ENCODE data around the gene TRIM62.

Gene TRIM62

GRCh38 chr1:33120436-33121231, 61.2 kb downstream of the TRIM62 start:
- ChIA-PET POLR2A (no interaction called here), CTCF (interaction anchor here (0.8 to 3.5 kb wide), 4 partner anchors 9 to 34 kb away, joined by 3 to 12 read pairs (median 6); no protein-coding TSS in a partner anchor)
- DNase-seq (ENCODE audit: extremely low spot score): no peak
- TF ChIP-seq CTCF (IDR thresholded peaks at IDR 0.05; ENCODE audit: control extremely low read depth, extremely low read depth, low read depth, missing control alignments): no peak

- ChIA-PET POLR2A (no interaction called here), CTCF (interaction anchor here (1.1 to 6.9 kb wide), 4 partner anchors 7 to 33 kb away, joined by 4 to 44 read pairs (median 10); no protein-coding TSS in a partner anchor)
- peak; percentile 20 for TF ChIP-seq CTCF (IDR thresholded peaks at IDR 0.05; ENCODE audit: control extremely low read depth, extremely low read depth, low read depth, missing control alignments)
- peak; percentile 42 for DNase-seq (ENCODE audit: extremely low spot score)
Measured at GRCh38 chr1:33119532-33120217, 62.2 kb downstream of the TRIM62 start.

GRCh38 chr1:33119050-33119449, 62.8 kb downstream of the TRIM62 start:
- CTCF ChIA-PET: interaction anchor here (3.5 to 6.9 kb wide), 2 partner anchors 7 to 24 kb away, joined by 12 to 44 read pairs; no protein-coding TSS in a partner anchor
- POLR2A ChIA-PET: no interaction called here
- DNase-seq (ENCODE audit: extremely low spot score): no peak
- no peak for TF ChIP-seq CTCF (IDR thresholded peaks at IDR 0.05; ENCODE audit: control extremely low read depth, extremely low read depth, low read depth, missing control alignments)

GRCh38 chr1:33118274-33118673, 63.6 kb downstream of the TRIM62 start:
- ChIA-PET POLR2A (no interaction called here), CTCF (interaction anchor here (3.5 to 6.9 kb wide), 2 partner anchors 8 to 23 kb away, joined by 12 to 44 read pairs; no protein-coding TSS in a partner anchor)
- no peak for TF ChIP-seq CTCF (IDR thresholded peaks at IDR 0.05; ENCODE audit: control extremely low read depth, extremely low read depth, low read depth, missing control alignments)
- DNase-seq (ENCODE audit: extremely low spot score): no peak

- no peak for TF ChIP-seq CTCF (IDR thresholded peaks at IDR 0.05; ENCODE audit: control extremely low read depth, extremely low read depth, low read depth, missing control alignments)
- no peak for DNase-seq (ENCODE audit: extremely low spot score)
- CTCF ChIA-PET: interaction anchor here (3.5 to 6.9 kb wide), 2 partner anchors 9 to 22 kb away, joined by 12 to 44 read pairs; no protein-coding TSS in a partner anchor
- POLR2A ChIA-PET: no interaction called here
Measured at GRCh38 chr1:33117440-33118085, 64.3 kb downstream of the TRIM62 start.

GRCh38 chr1:33111965-33112364, 69.9 kb downstream of the TRIM62 start:
- no peak for DNase-seq (ENCODE audit: extremely low spot score)
- ChIA-PET CTCF (no interaction called here), POLR2A (no interaction called here)
- peak; percentile 50 for TF ChIP-seq CTCF (IDR thresholded peaks at IDR 0.05; ENCODE audit: control extremely low read depth, extremely low read depth, low read depth, missing control alignments)

Data from GM10248 (cell line).